ENCODE measurements around the gene DAND5.

GRCh38 chr19:12945479-12946091, 23.8 kb upstream of the DAND5 start, which contains the start of gene RAD23A:
- no peak for TF ChIP-seq EZH2 (IDR thresholded peaks at IDR 0.05)
- TF ChIP-seq EZH2phosphoT487 (IDR thresholded peaks at IDR 0.05) = no peak
- TF ChIP-seq CTCF (IDR thresholded peaks at IDR 0.05) = no peak
